ENCODE measurements around the gene PPP1R3E. TPM values are rescaled to one million over a fixed set of nuclear protein-coding genes. Genes with fewer than 3 reads are reported as not detected.

The PPP1R3E gene
- total RNA-seq, 1 experiment from 2014 or later: 3.9 TPM

DNA sequence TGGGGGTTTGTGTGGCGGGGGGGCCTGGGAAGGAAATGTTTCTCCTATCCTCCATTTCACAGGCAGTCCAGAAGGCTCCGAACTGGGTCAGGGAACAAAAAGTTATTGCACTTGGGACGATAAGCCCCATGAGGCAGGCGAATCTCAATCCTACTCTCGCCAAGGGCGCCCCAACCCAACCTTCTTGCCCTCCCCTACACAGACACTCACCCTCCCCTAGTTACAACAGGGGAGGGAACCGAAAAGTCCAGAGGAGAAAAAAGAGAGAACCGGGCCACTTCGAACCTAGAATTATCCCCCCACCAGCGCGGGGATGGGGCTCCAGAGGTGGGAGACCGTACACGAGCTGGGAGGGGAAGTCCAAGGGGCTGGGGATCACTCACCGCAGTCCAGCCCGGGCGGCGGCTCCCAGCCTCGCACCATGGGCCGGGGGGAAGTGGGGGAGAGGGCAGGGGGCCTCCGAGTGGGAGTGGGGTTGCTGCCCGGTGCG is 17.1 kb downstream of the PPP1R3E start:
- Mint-ChIP-seq H3K27me3 (ENCODE audit: low read depth) (peaks cover 80% of the 10 kb centered on the region), H3K36me3 (ENCODE audit: insufficient read depth in 1 of 3, low read depth in 3 of 3) (no peaks in the 10 kb centered on the region; a peak in 2 of 7 replicates), H3K4me1 (peaks cover 16 to 20% of the 10 kb centered on the region in 2 experiments), H3K4me3 (peak overlapping the region; percentile 90 to 97), H3K27ac (no peak overlapping the region), H3K9me3 (no peaks in the 10 kb centered on the region)
- Histone ChIP-seq H2BK12ac (ENCODE audit: insufficient read length, low read depth, low read length) (no peak overlapping the region), H3K18ac (ENCODE audit: insufficient read length, low read depth, low read length) (no peak overlapping the region), H4K5ac (ENCODE audit: insufficient read length, low read depth, low read length) (no peak overlapping the region), H3K23me2 (ENCODE audit: insufficient read length, low read depth, low read length, poor library complexity, severe bottlenecking) (peaks cover 10% of the 10 kb centered on the region), H3K56ac (ENCODE audit: insufficient read length, low read depth, low read length) (no peak overlapping the region), H4K91ac (ENCODE audit: insufficient read length, low read depth, low read length) (no peak overlapping the region), H3K27me3 (ENCODE audit: insufficient read depth, low read length) (peaks cover 13% of the 10 kb centered on the region; the same call in 1 of the 2 replicates), H3K4ac (ENCODE audit: low read depth, low read length) (no peak overlapping the region), H2AK5ac (ENCODE audit: insufficient read length, low read length) (no peak overlapping the region), H3K9me3 (ENCODE audit: control insufficient read depth, low read depth, low read length) (no peaks in the 10 kb centered on the region), H4K8ac (replicated peaks; ENCODE audit: insufficient read length, low read depth, low read length) (no peak overlapping the region), H3K9ac (ENCODE audit: extremely low read depth, insufficient read length, low read length) (peak overlapping the region; percentile 39), H3K23ac (ENCODE audit: insufficient read length, low read depth, low read length) (no peak overlapping the region), H4K20me1 (ENCODE audit: control insufficient read depth, insufficient read depth, insufficient read length) (no peaks in the 10 kb centered on the region), H3K79me1 (ENCODE audit: insufficient read depth, low read depth, low read length, poor library complexity, severe bottlenecking) (no peaks in the 10 kb centered on the region), H3K4me2 (ENCODE audit: insufficient read depth, insufficient read length, low read length) (peak overlapping the region; percentile 91), H2BK20ac (ENCODE audit: low read depth, low read length, poor library complexity, severe bottlenecking) (no peak overlapping the region), H3K79me2 (ENCODE audit: insufficient read depth, low read length) (no peaks in the 10 kb centered on the region), H2BK120ac (ENCODE audit: low read depth, low read length, poor library complexity, severe bottlenecking) (no peak overlapping the region), H3K27ac (ENCODE audit: insufficient read length, low read depth, low read length) (no peak overlapping the region), H2BK5ac (ENCODE audit: insufficient read length, low read length) (no peak overlapping the region), H3T11ph (ENCODE audit: low read length) (no peak overlapping the region), H3K4me1 (ENCODE audit: insufficient read depth, low read length) (no peaks in the 10 kb centered on the region), H2BK15ac (ENCODE audit: low read depth, low read length) (no peak overlapping the region), H2AFZ (ENCODE audit: low read length) (no peak overlapping the region), H3K14ac (ENCODE audit: insufficient read depth, low read length) (no peak overlapping the region)
- no CpG with 5 or more reads among the region's 22 CpGs for WGBS (ENCODE audit: extremely low coverage, insufficient read length, low lambda C conversion rate)
- TF ChIP-seq, protein P1, sequence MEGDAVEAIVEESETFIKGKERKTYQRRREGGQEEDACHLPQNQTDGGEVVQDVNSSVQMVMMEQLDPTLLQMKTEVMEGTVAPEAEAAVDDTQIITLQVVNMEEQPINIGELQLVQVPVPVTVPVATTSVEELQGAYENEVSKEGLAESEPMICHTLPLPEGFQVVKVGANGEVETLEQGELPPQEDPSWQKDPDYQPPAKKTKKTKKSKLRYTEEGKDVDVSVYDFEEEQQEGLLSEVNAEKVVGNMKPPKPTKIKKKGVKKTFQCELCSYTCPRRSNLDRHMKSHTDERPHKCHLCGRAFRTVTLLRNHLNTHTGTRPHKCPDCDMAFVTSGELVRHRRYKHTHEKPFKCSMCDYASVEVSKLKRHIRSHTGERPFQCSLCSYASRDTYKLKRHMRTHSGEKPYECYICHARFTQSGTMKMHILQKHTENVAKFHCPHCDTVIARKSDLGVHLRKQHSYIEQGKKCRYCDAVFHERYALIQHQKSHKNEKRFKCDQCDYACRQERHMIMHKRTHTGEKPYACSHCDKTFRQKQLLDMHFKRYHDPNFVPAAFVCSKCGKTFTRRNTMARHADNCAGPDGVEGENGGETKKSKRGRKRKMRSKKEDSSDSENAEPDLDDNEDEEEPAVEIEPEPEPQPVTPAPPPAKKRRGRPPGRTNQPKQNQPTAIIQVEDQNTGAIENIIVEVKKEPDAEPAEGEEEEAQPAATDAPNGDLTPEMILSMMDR (conservative IDR thresholded peaks at IDR 0.05): no peak
- no peak for DNase-seq

Data from H9 (cell line).